Loucy (cell line): ENCODE measurements around the gene C5AR2.

Experiments used
- H2AFZ ChIP-seq: fragments of 200-600 bp; sonication (generic); 2 replicates; pipeline ENCODE4 v1.6.0; 2016; ENCODE audit warnings: antibody characterized with exemption, mild to moderate bottlenecking, low read length, moderate library complexity
- H3F3A ChIP-seq: fragments of 200-600 bp; 2 replicates; pipeline ENCODE4 v1.6.0; 2016; ENCODE audit warnings: antibody characterized with exemption, low read depth, mild to moderate bottlenecking
- H3K27me3 ChIP-seq: fragments of 200-600 bp; sonication (generic); 2 replicates; pipeline ENCODE4 v1.6.1; 2014; ENCODE audit warnings: low read length, mild to moderate bottlenecking; ENCODE audit not compliant: insufficient read depth, poor library complexity, severe bottlenecking
- H3K36me3 ChIP-seq: fragments of 200-600 bp; sonication (generic); 2 replicates; pipeline ENCODE4 v1.6.1; 2016; ENCODE audit warnings: low read length; ENCODE audit not compliant: insufficient read depth
- H3K4me1 ChIP-seq: fragments of 200-600 bp; sonication (generic); 2 replicates; pipeline ENCODE4 v1.5.1; 2014; ENCODE audit warnings: low read length, mild to moderate bottlenecking; ENCODE audit not compliant: insufficient read depth, poor library complexity, severe bottlenecking
- H3K4me2 ChIP-seq: fragments of 200-600 bp; sonication (generic); 2 replicates; pipeline ENCODE4 v1.6.0; 2014; ENCODE audit warnings: antibody characterized with exemption, low read length, low read depth, mild to moderate bottlenecking; ENCODE audit not compliant: poor library complexity, severe bottlenecking
- H3K4me3 ChIP-seq: fragments of 200-600 bp; sonication (generic); 2 replicates; pipeline ENCODE4 v1.5.1; 2014; ENCODE audit warnings: low read length, mild to moderate bottlenecking, mixed read lengths; ENCODE audit not compliant: poor library complexity, severe bottlenecking
- H3K79me2 ChIP-seq: fragments of 200-600 bp; sonication (generic); 2 replicates; pipeline ENCODE4 v1.6.1; 2014; ENCODE audit warnings: low read length; ENCODE audit not compliant: insufficient read depth
- H3K9ac ChIP-seq: fragments of 200-600 bp; sonication (generic); 2 replicates; pipeline ENCODE4 v1.6.0; 2014; ENCODE audit warnings: mild to moderate bottlenecking, low read depth, low read length, moderate library complexity; ENCODE audit not compliant: poor library complexity, severe bottlenecking
- H3K9me2 ChIP-seq: fragments of 200-600 bp; sonication (generic); replicated peaks from 2 replicates; pipeline ENCODE4 v1.6.1; 2016; ENCODE audit warnings: low read depth, low read length, mixed read lengths
- H3K9me3 ChIP-seq: fragments of 200-600 bp; sonication (generic); 2 replicates; pipeline ENCODE4 v1.6.1; 2014; ENCODE audit warnings: mild to moderate bottlenecking, antibody characterized with exemption, low read length, low read depth; ENCODE audit not compliant: insufficient read depth
- H4K20me1 ChIP-seq: fragments of 200-600 bp; sonication (generic); 2 replicates; pipeline ENCODE4 v1.6.0; 2014; ENCODE audit warnings: antibody characterized with exemption, low read length, mild to moderate bottlenecking; ENCODE audit not compliant: insufficient read depth, poor library complexity, severe bottlenecking
- CTCF ChIP-seq: fragments of 200-600 bp; sonication (generic); conservative IDR thresholded peaks from 2 replicates; pipeline ENCODE4 v1.5.1; 2014; ENCODE audit warnings: mild to moderate bottlenecking, antibody characterized with exemption, low read length
- EZH2phosphoT487 ChIP-seq: fragments of 200-600 bp; IDR thresholded peaks from 2 replicates; pipeline ENCODE4 v1.6.1; 2018; ENCODE audit warnings: antibody characterized with exemption, mild to moderate bottlenecking, moderate library complexity, borderline replicate concordance

Gene C5AR2

GRCh38 chr19:47309608-47310007, 22.4 kb upstream of the C5AR2 start, which contains the start of gene C5AR1:
Gene C5AR1, plus strand, starts transcription at chr19:47309861. Its CDS starts 35 bp downstream, at chr19:47309896.
- H3K4me3 ChIP-seq: peak within 1 kb of the TSS; percentile 9
- no peaks in the 10 kb centered on the region for H3K36me3 ChIP-seq
- no peaks in the 10 kb centered on the region for H3K9me2 ChIP-seq
- no peaks in the 10 kb centered on the region for H3K79me2 ChIP-seq
- no peaks in the 10 kb centered on the region for H3K9me3 ChIP-seq
- no peaks in the 10 kb centered on the region for H3K27me3 ChIP-seq
- H2AFZ ChIP-seq: no peak within 1 kb of the TSS
- TF ChIP-seq EZH2phosphoT487 (no peak), CTCF (no peak)
- H3K9ac ChIP-seq: no peak within 1 kb of the TSS
- peak within 1 kb of the TSS; percentile 22 for H3K4me2 ChIP-seq
- H4K20me1 ChIP-seq: no peaks in the 10 kb centered on the region
- H3F3A ChIP-seq: no peaks in the 10 kb centered on the region; the same call in 1 of the 2 replicates
- no peaks in the 10 kb centered on the region for H3K4me1 ChIP-seq

- Histone ChIP-seq H3K27me3 (no peaks in the 10 kb centered on the region), H3K9ac (no peak overlapping the region), H2AFZ (no peak overlapping the region), H3K9me2 (no peaks in the 10 kb centered on the region), H4K20me1 (no peaks in the 10 kb centered on the region), H3K4me2 (no peak overlapping the region), H3K4me1 (peaks cover 3% of the 10 kb centered on the region), H3K36me3 (no peaks in the 10 kb centered on the region), H3F3A (no peaks in the 10 kb centered on the region; the same call in 1 of the 2 replicates), H3K4me3 (no peak overlapping the region), H3K79me2 (no peaks in the 10 kb centered on the region), H3K9me3 (no peaks in the 10 kb centered on the region)
- TF ChIP-seq CTCF: no peak
- TF ChIP-seq EZH2phosphoT487: no peak
These were observed 21.7 kb upstream of the C5AR2 start for GRCh38 chr19:47310323-47310722.

GRCh38 chr19:47310819-47311218, 21.2 kb upstream of the C5AR2 start:
- H3K4me2 ChIP-seq: no peak overlapping the region
- no peak overlapping the region for H3K4me3 ChIP-seq
- no peaks in the 10 kb centered on the region; the same call in 1 of the 2 replicates for H3F3A ChIP-seq
- no peak overlapping the region for H3K9ac ChIP-seq
- no peaks in the 10 kb centered on the region for H4K20me1 ChIP-seq
- no peaks in the 10 kb centered on the region for H3K79me2 ChIP-seq
- TF ChIP-seq EZH2phosphoT487 (no peak), CTCF (no peak)
- H3K36me3 ChIP-seq: no peaks in the 10 kb centered on the region
- H3K9me3 ChIP-seq: no peaks in the 10 kb centered on the region
- no peaks in the 10 kb centered on the region for H3K27me3 ChIP-seq
- H3K9me2 ChIP-seq: no peaks in the 10 kb centered on the region
- H3K4me1 ChIP-seq: peaks cover 7% of the 10 kb centered on the region
- no peak overlapping the region for H2AFZ ChIP-seq
